H1 (cell line): Measurements from ENCODE around the gene ASB6. TPM values are rescaled to one million over a fixed set of nuclear protein-coding genes. Genes with fewer than 3 reads are reported as not detected.

Experiments
- JUN ChIP-seq: IDR thresholded peaks from 2 replicates; pipeline ENCODE4 v1.6.1; 2011; ENCODE audit warnings: low read depth, mild to moderate bottlenecking, improper control_type of control experiment, low read length
- KDM5A ChIP-seq: fragments of 200-600 bp; IDR thresholded peaks from 2 replicates; pipeline ENCODE4 v1.7.1; 2012; ENCODE audit warnings: mild to moderate bottlenecking, low read length, inconsistent platforms, mixed read lengths
- POU5F1 ChIP-seq: IDR thresholded peaks from 2 replicates; pipeline ENCODE4 v1.6.1; 2011; ENCODE audit warnings: low read depth, mild to moderate bottlenecking, low read length, moderate library complexity
- RXRA ChIP-seq: IDR thresholded peaks from 2 replicates; pipeline ENCODE4 v1.6.1; 2011; ENCODE audit warnings: low read depth, mild to moderate bottlenecking, low read length, moderate library complexity; ENCODE audit not compliant: insufficient read depth
- polyA plus RNA-seq, 7 experiments: library from polyadenylated mRNA; depleted of rRNA in 3 of 7; stranded (reverse) in 5 of 7; unstranded in 2 of 7; fragments of >200 nt in 5 of 7; fragments of 200-250 nt in 2 of 7; gene quantifications; 1 replicate in 5 of 7; 2 replicates in 1 of 7; 4 replicates in 1 of 7; pipeline versions ENCODE4 v1.2.1 to v1.2.3, GENCODE V29; 2011 to 2013; ENCODE audit warnings: missing spikeins in 2 of 7, mixed read lengths in 2 of 7
- total RNA-seq: library from RNA; stranded (reverse); fragmentation: NEBNext Ultra II Directional; extraction: Animal tissue kit (Norgen Biotek cat#: 25700); gene quantifications from 2 replicates; pipeline ENCODE4 v1.2.1, GENCODE V29; 2021

Gene ASB6
- total and polyA plus RNA-seq, 2 of the 8 experiments (the other 6 are each of a cell fraction or from before 2014, with no cell fraction given) = 14.0 to 17.3 TPM

DNA sequence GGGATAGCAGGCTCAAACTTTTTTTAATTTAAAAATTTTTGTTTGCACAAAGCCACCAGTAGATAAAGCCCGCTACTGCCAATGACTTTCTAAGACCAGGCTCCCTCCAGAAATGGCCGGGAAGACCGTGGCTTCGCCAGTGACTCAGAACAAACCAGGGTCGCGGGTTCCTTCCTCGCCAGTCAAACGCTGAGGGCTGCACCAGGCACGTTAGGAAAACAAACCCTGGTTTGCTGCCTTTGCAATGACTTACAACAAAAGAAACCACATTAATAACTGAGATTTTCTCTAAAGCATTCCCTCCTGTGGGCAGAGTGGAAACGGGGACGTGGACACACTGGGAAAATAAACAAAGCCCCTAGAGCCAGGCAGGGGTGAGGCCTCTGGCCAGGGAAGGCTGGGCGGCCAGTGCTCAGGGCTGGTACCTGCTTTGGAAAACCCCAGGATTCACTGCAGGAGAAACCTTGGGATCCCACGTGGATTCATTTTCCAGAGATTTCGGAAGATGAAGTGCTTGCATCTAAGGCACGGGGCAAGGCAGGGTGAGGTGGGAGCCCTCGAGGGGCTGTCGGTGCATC is 27.3 kb upstream of the ASB6 start (continued):
- TF ChIP-seq RXRA (no peak), POU5F1 (no peak), KDM5A (no peak), JUN (no peak)
- TF ChIP-seq, all 59 proteins: peak for 0
